GM18870 (cell line): ENCODE data around the gene RAMACL.
A peak's percentile ranks its signal among the peaks of the same experiment; 100 is the strongest.

Experiments
- ATAC-seq: cut with Tn5 transposase; IDR thresholded peaks from one replicate; pipeline ENCODE4 v1.9.1; 2021; ENCODE audit warnings: moderate library complexity; ENCODE audit not compliant: unreplicated experiment

The RAMACL gene

GRCh38 chr6:166559662-166560061 lies 26.8 kb downstream of the RAMACL start:
- no peak for ATAC-seq

- ATAC-seq = no peak
Measured at GRCh38 chr6:166559211-166559610, 27.3 kb downstream of the RAMACL start.

DNA sequence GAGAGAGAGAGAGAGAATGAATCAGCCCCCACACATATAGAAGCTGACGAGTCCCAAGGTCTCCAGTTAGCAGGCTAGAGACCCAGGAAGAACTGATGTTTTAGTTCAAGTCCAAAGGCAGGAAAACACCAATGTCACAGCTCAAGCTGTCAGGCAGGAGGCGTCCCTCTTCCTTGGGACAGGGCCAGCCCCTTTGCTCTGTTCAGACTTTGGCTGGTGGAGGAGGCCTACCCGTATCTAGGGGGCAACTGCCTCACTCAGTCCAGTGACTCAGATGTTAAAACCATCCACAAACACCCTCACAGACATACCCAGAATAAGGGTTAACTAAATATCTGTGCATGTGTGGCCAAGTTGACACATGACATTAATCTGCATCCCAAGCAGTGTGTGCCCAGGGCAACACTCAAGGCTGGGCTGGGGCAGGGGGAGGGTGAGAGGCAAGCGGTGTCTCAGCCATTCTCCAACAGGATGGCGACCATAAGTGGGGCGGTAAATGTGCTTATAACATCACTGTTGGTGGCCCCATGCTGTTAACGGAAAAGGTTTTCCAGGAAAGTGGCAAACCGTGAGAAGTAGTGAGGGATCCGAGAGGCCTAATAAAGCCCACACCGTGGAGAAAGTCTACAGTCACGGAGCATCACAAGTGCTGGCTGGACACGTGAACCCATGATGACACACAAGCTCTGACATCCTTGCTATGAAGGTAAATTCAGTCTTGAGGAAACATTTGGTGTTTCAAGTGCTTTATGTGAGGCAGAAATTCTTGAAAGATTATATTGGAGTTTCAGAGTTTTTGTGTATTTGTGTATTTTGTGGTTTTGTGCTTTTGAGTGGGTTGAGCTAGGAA lies 28.1 kb downstream of the RAMACL start:
- ATAC-seq = no peak

DNA sequence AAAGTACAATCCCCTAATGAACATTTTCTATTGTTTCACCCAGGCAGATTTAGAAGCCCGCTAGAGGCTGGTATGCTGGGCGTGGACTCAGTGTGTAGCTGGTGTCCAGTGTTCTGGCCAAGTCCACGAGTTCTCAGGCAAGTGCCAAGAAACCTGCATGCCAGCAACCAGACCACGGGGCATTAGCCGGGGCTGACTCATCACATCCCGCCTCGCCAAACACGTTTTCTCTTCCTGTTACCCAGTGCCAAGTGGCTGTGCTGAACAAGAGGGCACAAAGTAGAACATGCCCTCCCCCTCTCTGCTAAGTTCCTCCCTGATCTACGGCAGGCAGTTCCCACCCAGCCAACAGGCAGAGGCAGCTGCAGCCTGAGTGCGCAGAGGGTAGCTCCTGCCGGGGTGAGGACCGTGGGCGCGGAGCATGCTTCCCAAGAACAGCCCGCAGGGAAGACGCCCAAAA lies 29.6 kb downstream of the RAMACL start:
- no peak for ATAC-seq

GRCh38 chr6:166556336-166556735 lies 30.1 kb downstream of the RAMACL start:
- no peak for ATAC-seq

DNA sequence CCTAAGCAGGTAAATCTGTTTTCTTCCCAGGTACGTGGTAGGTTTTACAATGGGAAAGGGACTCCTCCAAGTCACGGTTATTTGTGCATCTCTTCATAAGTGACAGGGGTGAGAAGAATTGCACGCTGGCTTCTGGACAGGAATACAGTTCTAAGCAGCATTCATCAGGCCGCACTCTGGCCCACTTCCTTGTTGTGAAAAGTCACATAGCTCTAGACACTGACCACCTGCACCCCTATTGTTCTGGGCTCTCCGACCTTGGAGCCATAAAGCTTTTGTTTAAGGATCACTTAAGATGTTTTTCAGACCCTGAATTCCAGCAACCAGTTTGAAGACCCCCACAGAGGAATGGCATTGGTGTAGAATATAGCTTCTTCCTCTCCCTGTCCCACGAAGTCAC lies 31.4 kb downstream of the RAMACL start:
- ATAC-seq = no peak

GRCh38 chr6:166554316-166554715 lies 32.2 kb downstream of the RAMACL start:
- no peak for ATAC-seq

GRCh38 chr6:166553563-166554271 lies 32.8 kb downstream of the RAMACL start:
- no peak for ATAC-seq

DNA sequence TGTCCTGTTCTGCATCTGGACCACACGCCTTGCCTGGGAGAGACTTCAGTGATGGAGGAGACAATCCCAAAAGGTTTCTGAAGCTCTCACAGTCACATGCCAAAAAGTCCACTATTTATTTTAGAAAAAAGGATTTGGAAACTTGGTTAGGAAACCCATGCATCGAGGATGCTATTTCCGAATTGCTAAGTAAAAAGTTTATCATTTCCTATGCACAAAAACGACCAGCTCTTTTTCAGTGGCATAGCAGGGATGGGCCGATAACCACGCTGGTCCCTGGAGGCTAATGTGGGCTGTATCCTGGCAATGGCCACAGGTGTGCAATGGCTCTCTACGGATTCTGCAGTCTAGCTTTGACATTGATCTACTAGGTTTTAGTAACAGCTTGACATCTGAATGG lies 33.9 kb downstream of the RAMACL start:
- ATAC-seq = no peak

DNA sequence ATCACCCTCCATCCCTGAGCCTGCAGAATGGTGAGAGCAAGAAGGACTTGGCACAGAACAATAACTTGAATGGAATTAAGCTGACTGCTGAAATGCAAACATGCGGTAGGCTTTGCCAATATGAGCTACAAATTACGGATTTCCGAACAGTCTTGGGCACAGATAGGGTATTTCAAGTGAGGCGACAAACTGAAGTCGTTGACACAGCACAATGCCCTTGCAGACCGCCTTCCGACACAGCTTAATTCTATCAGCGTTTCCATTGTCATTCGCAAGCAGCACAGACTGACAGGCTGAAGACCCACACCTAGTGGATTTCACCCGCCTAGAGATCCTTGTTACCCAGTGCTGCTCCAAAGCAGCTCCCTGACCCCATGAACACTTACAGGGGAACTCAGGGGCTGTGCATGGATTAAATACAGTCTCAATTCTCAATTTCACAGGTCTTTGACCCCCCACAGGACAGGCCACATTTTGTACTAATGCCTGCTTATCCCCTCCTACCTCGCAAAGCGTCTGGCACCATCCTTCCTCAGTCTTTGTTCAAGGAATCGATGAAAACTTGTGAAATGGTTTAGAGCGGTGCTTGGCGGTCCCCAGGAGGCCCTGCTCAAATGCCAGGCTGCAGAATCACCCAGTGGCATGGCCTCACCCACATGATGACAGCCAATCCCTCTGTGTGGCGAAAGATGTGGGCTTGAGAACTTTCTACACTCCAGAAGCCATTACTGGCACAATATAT lies 34.6 kb downstream of the RAMACL start:
- ATAC-seq = no peak

DNA sequence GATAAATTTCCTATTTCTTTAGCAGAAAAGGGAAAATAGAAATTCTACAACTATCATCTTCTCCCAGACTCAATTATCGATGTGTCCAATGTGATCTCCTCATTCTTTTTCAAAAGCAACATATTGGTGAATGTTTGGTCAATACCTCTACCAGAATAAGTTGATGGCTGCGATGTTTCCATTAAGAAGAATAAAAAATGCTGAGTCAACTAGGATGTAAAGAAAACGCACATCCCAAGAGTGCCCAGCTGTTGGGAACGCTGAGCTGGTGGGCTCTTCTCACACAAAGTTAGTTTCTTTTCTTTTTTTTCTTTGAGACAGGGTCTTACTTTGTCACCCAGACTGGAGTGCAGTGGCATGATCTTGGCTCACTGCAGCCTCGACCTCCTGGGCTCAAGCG lies 39.8 kb downstream of the RAMACL start:
- no peak for ATAC-seq

- ATAC-seq = no peak
Measured at GRCh38 chr6:166545156-166546034, 41.1 kb downstream of the RAMACL start.

GRCh38 chr6:166544296-166544605 lies 42.2 kb downstream of the RAMACL start:
- no peak for ATAC-seq

- ATAC-seq = no peak
Measured at GRCh38 chr6:166543603-166544295, 42.7 kb downstream of the RAMACL start.

DNA sequence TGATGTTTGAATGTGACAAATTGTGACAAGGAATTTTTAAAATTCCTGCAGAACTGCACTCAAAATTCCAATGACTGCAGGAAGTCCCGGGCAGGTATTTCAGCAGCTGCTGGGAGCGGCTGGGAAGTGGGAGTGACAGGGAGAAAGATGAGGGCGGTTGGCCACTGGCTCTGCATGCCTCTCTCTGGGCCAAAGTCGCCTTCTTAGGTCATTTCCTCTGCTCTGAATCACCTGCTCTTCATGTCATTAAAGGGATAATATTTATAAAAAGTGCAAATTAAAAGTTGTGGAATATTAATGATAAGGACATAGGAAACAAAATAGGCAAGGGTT lies 43.9 kb downstream of the RAMACL start:
- ATAC-seq = no peak

- ATAC-seq = no peak
Measured at GRCh38 chr6:166541876-166542579, 44.5 kb downstream of the RAMACL start.

- ATAC-seq = no peak
Measured at GRCh38 chr6:166541366-166541765, 45.1 kb downstream of the RAMACL start.

GRCh38 chr6:166540631-166541331 lies 45.7 kb downstream of the RAMACL start:
- peak; percentile 98 for ATAC-seq

GRCh38 chr6:166539543-166539942 lies 46.9 kb downstream of the RAMACL start:
- no peak for ATAC-seq
